Stimulated activated naive CD8-positive, alpha-beta T cell treated with anti-CD3 and anti-CD28 coated beads, Interleukin-15, Interleukin-2, amounts not matched to agents 100 ng/mL and 50 ng/mL, for 24 hours (primary cell): ENCODE measurements around the gene LPAR3.

Source experiments
- H3K27ac Mint-ChIP-seq: one replicate; pipeline ENCODE4 v1.8.0; 2021; ENCODE audit warnings: mild to moderate bottlenecking, mixed read lengths
- H3K27me3 Mint-ChIP-seq: one replicate; pipeline ENCODE4 v1.8.0; 2021; ENCODE audit warnings: mixed read lengths
- H3K36me3 Mint-ChIP-seq: one replicate; pipeline ENCODE4 v1.8.0; 2021; ENCODE audit warnings: low read depth, mixed read lengths
- H3K4me1 Mint-ChIP-seq: one replicate; pipeline ENCODE4 v1.8.0; 2021; ENCODE audit warnings: low read depth, mixed read lengths
- H3K4me3 Mint-ChIP-seq: one replicate; pipeline ENCODE4 v1.8.0; 2021; ENCODE audit warnings: mild to moderate bottlenecking, mixed read lengths
- H3K9me3 Mint-ChIP-seq: one replicate; pipeline ENCODE4 v1.8.0; 2021; ENCODE audit warnings: mixed read lengths

LPAR3 gene

DNA sequence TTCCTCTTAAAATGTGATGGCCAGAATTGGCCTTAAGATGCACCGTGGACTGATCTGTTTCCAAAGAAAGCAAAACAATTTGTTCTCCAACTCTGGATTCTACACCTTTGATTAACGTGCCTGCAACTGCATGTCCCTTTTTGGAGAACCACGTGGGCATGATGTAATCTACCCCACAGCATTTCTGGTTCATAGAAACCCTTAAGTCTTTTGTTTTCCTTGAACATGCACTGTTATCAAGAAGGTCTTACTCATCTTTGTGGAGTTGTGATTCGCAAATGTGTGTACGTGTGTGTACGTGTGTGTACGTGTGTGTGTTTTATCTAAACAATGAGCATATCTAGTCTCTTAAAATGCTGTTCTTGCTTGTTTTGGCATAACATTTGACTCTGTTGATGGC lies 57.8 kb downstream of the LPAR3 start:
- Mint-ChIP-seq H3K36me3 (no peaks in the 10 kb centered on the region), H3K4me3 (no peak overlapping the region), H3K4me1 (peaks cover 3% of the 10 kb centered on the region), H3K27ac (no peak overlapping the region), H3K9me3 (no peaks in the 10 kb centered on the region), H3K27me3 (no peaks in the 10 kb centered on the region)

DNA sequence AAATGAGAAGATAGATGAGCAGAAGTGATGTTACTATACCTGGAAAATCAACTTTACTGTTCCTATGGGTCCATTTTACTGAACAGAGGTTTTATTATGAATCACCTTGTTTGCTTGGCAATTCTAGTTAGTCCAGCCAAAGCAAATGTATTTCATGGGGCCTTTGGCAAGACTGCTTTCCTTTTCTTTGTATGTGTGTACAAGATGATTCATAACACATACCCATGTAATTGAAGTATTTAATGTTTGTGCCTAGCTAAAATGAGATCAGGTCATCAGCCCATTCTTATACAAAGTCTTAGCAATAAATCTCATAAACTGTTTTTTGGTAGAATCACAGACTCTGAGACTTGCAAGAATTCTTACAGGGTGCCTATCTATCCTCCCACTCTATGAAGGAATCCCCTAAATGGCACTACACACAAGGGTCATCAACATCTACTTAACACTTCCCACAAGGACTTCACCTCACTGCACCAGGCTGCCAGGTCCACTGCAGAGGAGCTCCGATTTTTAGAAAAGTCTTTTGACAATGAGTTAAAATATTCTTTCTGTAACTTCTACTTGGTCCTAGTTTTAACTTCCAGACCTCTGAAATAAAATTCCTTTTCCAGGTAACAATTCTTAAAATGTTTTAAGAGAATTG lies 58.5 kb downstream of the LPAR3 start:
- no peaks in the 10 kb centered on the region for H3K36me3 Mint-ChIP-seq
- H3K27ac Mint-ChIP-seq: no peak overlapping the region
- no peak overlapping the region for H3K4me3 Mint-ChIP-seq
- no peaks in the 10 kb centered on the region for H3K9me3 Mint-ChIP-seq
- peaks cover 3% of the 10 kb centered on the region for H3K4me1 Mint-ChIP-seq
- H3K27me3 Mint-ChIP-seq: no peaks in the 10 kb centered on the region

DNA sequence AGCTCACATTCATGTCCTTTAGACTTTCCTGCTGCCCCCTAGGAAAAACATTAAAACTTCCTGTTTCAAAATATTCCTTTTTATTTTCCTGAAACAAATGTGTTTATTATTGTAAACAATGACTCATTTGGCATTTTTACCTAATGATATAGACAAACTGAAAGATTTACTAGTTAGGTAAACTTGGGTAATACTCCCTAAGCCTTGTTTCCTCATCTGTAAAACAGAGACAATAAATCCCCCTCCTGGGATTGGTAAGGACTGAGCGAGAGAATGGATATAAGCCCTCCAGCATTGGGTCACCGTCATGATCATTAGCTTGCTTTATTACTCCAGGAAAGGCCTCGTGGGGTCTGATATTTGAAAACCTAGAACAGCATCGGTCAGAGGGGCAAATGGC lies 59.8 kb downstream of the LPAR3 start:
- Mint-ChIP-seq H3K9me3 (no peaks in the 10 kb centered on the region), H3K4me1 (peaks cover 3% of the 10 kb centered on the region), H3K4me3 (no peak overlapping the region), H3K36me3 (no peaks in the 10 kb centered on the region), H3K27ac (no peak overlapping the region), H3K27me3 (no peaks in the 10 kb centered on the region)

DNA sequence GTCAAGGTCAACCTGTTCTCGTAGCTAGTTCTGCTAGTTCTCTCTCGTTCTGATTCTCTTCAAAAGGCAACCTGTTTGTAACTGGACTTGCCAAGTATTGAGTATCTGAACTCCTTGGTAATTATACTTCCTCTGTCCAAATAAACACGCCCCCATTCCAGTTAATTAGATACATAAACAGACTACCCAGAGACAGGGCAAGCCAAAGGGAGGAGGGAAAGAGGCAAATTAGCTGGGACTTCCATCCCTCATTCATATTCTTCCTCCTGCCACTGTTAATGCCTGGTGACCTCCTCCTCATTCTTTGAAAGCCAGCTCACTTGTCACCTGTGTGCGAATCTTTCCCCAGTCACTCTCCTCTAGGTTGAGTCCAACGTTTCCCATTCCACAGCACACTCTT lies 62.9 kb downstream of the LPAR3 start:
- Mint-ChIP-seq H3K9me3 (no peaks in the 10 kb centered on the region), H3K4me1 (peaks cover 2% of the 10 kb centered on the region), H3K4me3 (no peak overlapping the region), H3K36me3 (no peaks in the 10 kb centered on the region), H3K27ac (no peak overlapping the region), H3K27me3 (no peaks in the 10 kb centered on the region)

DNA sequence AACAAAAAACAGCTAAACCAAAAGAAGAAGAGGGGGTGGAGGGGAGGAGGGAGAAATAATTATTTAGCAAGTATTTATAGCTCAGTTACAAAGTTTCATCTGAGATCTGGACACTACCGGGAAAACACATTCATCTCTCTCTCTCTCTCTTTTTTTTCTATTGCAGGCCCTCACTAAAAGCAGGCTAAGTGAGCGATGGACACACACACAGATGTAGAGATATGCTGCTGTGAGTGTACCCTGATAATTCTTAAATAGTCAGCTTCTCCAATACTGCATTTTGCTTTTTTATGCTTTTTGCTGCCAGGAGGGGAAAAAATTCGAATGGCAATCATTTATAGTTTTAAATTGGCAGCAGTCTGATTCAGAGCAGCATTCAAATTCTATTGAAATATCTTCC lies 65.0 kb downstream of the LPAR3 start:
- H3K4me3 Mint-ChIP-seq: no peak overlapping the region
- H3K9me3 Mint-ChIP-seq: no peaks in the 10 kb centered on the region
- no peak overlapping the region for H3K27ac Mint-ChIP-seq
- H3K4me1 Mint-ChIP-seq: no peaks in the 10 kb centered on the region
- no peaks in the 10 kb centered on the region for H3K36me3 Mint-ChIP-seq
- no peaks in the 10 kb centered on the region for H3K27me3 Mint-ChIP-seq

DNA sequence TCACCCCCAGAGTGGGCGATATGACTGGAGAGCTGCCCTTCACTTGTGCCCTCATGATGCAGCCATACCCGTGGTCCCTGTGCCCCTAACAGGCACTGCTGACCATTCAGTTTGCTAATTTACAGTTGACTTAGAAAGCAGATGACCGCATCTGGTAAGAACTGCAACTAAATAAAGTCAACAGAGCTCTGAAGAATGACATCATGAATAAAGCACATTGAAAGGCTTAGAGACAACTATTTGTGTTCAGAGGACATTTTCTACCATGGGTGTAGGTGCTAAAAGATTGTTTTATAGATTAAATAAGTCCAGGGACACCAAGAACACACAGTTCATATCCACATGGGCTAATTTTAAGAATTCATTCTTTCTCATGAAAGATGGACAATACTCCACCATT lies 65.5 kb downstream of the LPAR3 start:
- Mint-ChIP-seq H3K9me3 (no peaks in the 10 kb centered on the region), H3K27me3 (no peaks in the 10 kb centered on the region), H3K27ac (no peak overlapping the region), H3K4me1 (no peaks in the 10 kb centered on the region), H3K4me3 (no peak overlapping the region), H3K36me3 (no peaks in the 10 kb centered on the region)

DNA sequence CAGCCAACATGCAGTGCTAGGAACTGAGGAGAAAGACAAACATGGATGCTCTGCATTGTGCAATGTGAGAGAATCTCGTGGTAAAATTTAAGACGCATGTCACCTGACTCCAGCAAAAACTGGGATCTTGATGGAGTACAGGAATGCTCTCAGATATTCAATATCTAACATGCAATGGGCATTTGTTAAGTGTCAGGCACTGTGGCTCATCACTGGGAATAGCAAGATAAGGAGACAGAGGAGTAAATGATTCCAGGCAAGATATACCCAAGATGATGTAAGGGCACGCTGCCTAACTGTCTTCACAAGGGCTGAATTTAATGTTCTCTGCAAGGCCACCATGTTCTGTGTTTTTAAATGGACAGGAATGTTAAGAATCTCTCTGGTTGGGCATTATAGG lies 67.8 kb downstream of the LPAR3 start:
- H3K27me3 Mint-ChIP-seq: no peaks in the 10 kb centered on the region
- H3K9me3 Mint-ChIP-seq: no peaks in the 10 kb centered on the region
- H3K36me3 Mint-ChIP-seq: no peaks in the 10 kb centered on the region
- no peaks in the 10 kb centered on the region for H3K4me1 Mint-ChIP-seq
- no peak overlapping the region for H3K27ac Mint-ChIP-seq
- H3K4me3 Mint-ChIP-seq: no peak overlapping the region

DNA sequence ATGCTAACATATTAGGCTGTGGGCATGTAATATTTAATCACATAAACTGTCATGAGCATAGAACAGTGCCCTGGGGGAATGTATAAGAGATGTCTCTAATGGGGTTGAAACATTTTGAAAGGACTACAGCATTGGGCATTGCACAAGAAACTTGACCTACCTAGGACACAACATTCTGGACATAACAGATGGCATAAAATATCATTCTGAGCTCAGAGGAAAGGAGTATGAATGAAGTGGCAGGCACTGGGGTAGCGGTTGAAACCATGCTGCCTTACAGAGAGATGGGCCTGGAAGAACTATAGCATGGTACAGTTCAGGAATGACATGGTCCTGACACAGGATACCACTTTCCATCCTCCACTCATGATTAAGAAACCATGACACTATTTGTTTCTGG lies 69.0 kb downstream of the LPAR3 start:
- Mint-ChIP-seq H3K27me3 (no peaks in the 10 kb centered on the region), H3K4me1 (peaks cover 5% of the 10 kb centered on the region), H3K4me3 (no peak overlapping the region), H3K36me3 (no peaks in the 10 kb centered on the region), H3K9me3 (no peaks in the 10 kb centered on the region), H3K27ac (no peak overlapping the region)

DNA sequence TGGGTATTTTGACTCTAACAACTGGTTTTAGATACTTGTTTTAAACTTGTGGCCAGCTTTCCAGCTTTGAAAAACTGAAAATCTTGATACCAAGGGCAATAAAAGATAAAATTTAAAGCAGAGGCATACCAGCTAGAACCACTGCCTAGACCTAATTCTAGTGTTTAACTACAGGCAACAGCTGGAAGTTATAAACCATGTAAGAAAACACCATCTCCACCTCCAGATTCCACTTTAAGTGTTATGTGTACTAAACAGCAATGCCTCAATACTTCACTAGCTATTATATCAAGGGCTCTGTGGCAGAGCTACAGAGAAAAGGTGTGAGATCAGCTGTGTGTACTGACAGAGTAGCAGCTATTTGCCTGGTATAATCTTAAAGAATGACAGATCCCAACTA lies 69.5 kb downstream of the LPAR3 start:
- Mint-ChIP-seq H3K27ac (no peak overlapping the region), H3K4me3 (no peak overlapping the region), H3K27me3 (no peaks in the 10 kb centered on the region), H3K36me3 (no peaks in the 10 kb centered on the region), H3K4me1 (peaks cover 8% of the 10 kb centered on the region), H3K9me3 (no peaks in the 10 kb centered on the region)

DNA sequence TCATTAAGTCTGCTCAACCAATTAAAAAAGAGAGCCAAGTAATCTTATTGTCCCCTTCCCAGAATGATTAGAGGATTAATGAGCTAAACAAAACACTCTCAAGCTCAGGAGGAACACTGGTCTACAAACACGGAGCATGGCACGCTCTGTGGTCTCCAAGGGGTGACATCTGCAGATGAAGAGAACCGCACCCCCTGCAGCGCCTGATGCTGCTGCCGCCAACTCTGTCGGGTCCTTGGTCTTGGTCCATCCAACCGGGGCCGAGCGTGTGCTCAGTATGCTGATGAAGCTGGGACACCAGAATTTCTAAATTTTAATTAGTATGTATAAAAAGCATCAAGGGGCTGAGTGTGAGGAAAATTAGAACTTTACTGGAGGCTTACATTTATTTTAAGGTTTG lies 82.7 kb downstream of the LPAR3 start:
- Mint-ChIP-seq H3K27ac (no peak overlapping the region), H3K36me3 (no peaks in the 10 kb centered on the region), H3K9me3 (no peaks in the 10 kb centered on the region), H3K27me3 (no peaks in the 10 kb centered on the region), H3K4me3 (no peak overlapping the region), H3K4me1 (no peaks in the 10 kb centered on the region)

DNA sequence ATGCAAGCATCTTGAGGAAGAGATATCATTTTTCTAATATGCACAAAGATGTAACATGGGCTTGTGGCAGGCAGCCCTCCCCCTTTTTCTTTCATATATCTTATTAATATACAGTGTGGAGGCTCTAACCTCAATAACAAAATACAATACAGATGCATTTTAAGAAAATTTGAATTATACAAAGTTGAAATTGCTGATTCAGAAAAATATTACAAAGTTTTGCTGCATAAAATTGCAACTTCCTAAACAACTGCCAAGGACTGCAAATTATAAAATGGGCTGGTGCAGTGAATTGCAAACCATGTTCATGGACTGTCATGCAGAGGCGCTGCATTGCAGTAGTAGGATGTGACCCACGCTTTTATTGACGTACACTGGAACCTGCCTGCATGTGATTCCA lies 84.0 kb downstream of the LPAR3 start:
- Mint-ChIP-seq H3K27me3 (no peaks in the 10 kb centered on the region), H3K4me1 (no peaks in the 10 kb centered on the region), H3K9me3 (no peaks in the 10 kb centered on the region), H3K27ac (no peak overlapping the region), H3K4me3 (no peak overlapping the region), H3K36me3 (no peaks in the 10 kb centered on the region)

DNA sequence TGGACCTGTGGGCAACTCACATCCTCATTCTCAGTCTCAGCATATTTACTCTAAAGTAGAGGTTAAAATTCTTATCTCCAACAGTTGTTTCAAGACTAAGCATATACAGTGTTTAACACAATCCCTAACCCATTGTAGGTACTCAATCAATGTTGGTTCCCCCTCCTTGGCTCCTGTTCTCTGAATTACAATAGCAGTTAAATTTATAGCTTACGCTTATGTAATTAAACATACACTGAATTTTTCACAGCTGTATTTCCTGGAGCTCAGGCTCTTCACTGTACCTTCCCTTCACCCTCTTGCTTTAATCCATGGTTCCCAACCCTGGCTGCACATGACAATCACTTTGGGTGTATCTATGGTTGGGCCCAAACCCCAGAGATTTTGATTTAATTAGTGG lies 89.4 kb downstream of the LPAR3 start:
- H3K4me1 Mint-ChIP-seq: no peaks in the 10 kb centered on the region
- H3K4me3 Mint-ChIP-seq: no peak overlapping the region
- H3K27me3 Mint-ChIP-seq: no peaks in the 10 kb centered on the region
- no peak overlapping the region for H3K27ac Mint-ChIP-seq
- no peaks in the 10 kb centered on the region for H3K9me3 Mint-ChIP-seq
- H3K36me3 Mint-ChIP-seq: no peaks in the 10 kb centered on the region

DNA sequence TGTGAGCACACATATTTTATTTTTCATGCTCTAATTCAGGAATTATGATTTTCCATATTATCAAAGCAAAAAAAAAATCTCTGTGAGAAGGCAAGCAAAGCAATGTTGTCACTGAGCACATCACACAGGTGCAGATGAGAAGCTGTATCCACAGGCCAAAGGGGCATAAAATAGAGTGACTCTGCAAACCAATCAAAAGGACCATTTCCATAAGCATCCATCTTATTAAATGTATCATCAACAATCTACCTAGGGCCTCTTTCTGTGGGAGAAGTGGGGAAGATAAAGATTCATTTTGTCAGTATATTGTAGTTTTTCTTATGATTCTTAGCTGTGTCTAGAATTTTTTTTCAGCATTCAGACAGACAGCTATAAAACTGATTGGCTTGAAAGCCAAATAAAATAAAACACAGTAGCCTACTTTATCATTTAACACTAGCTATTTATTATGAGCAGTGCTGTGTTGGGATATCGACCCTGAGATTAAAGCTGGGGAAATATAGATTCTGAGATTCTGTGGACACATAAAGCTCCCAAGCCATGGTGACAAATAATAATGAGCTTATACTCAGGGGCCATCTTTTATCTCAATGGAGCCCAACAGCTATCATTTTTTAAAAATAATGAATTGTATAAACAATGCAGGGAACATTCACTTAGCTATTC lies 90.3 kb downstream of the LPAR3 start:
- Mint-ChIP-seq H3K4me1 (no peaks in the 10 kb centered on the region), H3K36me3 (no peaks in the 10 kb centered on the region), H3K4me3 (no peak overlapping the region), H3K9me3 (no peaks in the 10 kb centered on the region), H3K27me3 (no peaks in the 10 kb centered on the region), H3K27ac (no peak overlapping the region)

DNA sequence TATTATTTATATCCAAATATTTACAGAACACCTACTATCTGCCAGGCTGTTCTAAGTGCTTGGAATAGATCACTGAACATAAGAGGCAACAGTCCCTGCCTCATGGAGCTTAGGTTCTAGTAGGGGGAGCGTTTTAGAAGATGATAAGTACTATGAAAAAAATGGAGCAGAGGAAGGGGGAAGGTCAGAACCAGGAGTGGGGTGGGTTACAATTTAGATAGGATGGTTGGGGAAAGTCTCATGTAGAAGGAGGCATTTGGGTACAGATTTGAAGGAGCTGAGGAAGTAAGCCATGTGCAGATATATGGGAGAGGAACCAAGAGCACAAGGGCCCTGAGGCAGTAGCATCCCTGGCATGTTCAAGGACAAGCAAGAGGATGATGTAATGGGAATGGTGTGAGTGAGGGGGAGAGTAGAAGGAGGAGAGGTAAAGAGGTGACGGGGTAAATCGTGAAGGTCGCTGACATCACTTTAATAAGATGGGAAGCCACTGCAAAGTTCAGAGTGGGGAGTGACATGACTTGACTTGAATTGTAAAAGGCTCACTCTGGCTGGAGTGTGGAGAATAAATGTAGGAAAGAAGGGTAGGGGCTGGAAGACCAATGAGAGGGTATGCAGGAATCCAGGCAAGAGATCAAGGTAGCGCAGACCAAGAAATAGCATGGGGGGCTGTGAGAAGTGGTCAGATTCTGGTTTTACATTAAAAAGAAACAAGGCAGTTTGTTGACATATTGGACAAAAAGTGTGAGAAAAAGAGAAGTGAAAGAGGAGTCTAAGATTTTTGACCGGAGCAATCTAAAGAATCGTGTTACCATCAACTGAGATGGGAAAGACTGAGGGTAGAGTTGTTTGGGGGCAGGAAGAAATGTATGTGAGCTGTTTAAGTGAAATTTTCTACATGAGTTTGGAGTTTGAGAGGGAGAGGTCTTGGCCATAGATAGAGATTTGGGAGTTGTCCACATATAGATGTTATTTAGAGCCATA lies 92.6 kb downstream of the LPAR3 start:
- Mint-ChIP-seq H3K9me3 (no peaks in the 10 kb centered on the region), H3K4me3 (no peak overlapping the region), H3K36me3 (no peaks in the 10 kb centered on the region), H3K27ac (no peak overlapping the region), H3K27me3 (no peaks in the 10 kb centered on the region), H3K4me1 (no peaks in the 10 kb centered on the region)

DNA sequence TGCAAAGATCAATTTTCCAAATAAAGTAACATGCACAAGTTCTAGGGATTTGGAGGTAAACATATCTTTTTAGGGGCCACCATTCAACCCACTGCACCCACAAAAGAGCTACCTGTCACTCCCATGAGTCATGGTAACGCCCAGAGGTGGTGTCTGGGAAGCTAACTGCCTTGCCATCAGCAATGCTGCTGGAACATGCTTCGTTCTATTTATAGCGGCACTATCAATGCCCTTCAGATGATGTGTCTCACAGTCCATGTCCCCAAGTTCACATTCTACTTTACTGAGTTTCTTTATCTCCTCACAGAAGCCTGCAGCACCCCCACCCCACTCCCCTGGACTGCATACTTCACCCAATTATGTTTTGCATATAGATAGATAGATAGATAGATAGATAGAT lies 95.4 kb downstream of the LPAR3 start:
- H3K4me3 Mint-ChIP-seq: no peak overlapping the region
- no peaks in the 10 kb centered on the region for H3K27me3 Mint-ChIP-seq
- H3K36me3 Mint-ChIP-seq: no peaks in the 10 kb centered on the region
- H3K9me3 Mint-ChIP-seq: peaks cover under 1% of the 10 kb centered on the region
- no peak overlapping the region for H3K27ac Mint-ChIP-seq
- H3K4me1 Mint-ChIP-seq: no peaks in the 10 kb centered on the region
